GM12878 (cell line): Measurements from ENCODE around the gene SFXN5. TPM values are rescaled to one million over a fixed set of nuclear protein-coding genes. Genes with fewer than 3 reads are reported as not detected.

ENCODE experiments used
- ATAC-seq: fragments of 200-7000 bp; cut with Tn5 transposase; 3 replicates; pipeline ENCODE4 v1.9.1; 2020; ENCODE audit warnings: mild to moderate bottlenecking, moderate library complexity
- BruUV-seq: library from RNA; stranded (reverse); fragments of 400-500 nt; replicated peaks from 2 replicates; lab custom pipeline; 2021; lab: Mats Ljungman, UMichigan
- CTCF ChIA-PET: fragments of 300-600 bp; sonication (Branson Sonifier 250); formaldehyde crosslinking; extraction: SDS; loops from one replicate; lab custom pipeline; 2021; ENCODE audit warnings: inconsistent platforms; lab: Yijun Ruan, JAX
- POLR2A ChIA-PET: fragments of 350-600 bp; formaldehyde crosslinking; extraction: SDS; loops from one replicate; lab custom pipeline; 2021; ENCODE audit warnings: inconsistent platforms; lab: Charles Lee
- RAD21 ChIA-PET: fragments of 300-600 bp; sonication (Branson Sonifier 250); formaldehyde crosslinking; loops from one replicate; lab custom pipeline; 2023; ENCODE audit warnings: antibody characterized with exemption; ENCODE audit not compliant: unreplicated experiment; lab: Charles Lee
- SMC1A ChIA-PET: fragments of 300-600 bp; sonication (Branson Sonifier 250); formaldehyde crosslinking; loops from one replicate; lab custom pipeline; 2023; ENCODE audit not compliant: unreplicated experiment, uncharacterized antibody; lab: Charles Lee
- DNase-seq: peaks from one replicate; pipeline ENCODE4 v3.0.0-alpha.2; 2011; ENCODE audit warnings: low read depth, low spot score
- FAIRE-seq: peaks from 3 replicates; lab custom pipeline; 2011; peaks lifted over from hg19 to GRCh38; lab: Jason Lieb, UNC
- H2AFZ ChIP-seq: 2 replicates; pipeline ENCODE4 v1.6.0; 2011; ENCODE audit warnings: low read depth, low read length, control low read depth; ENCODE audit not compliant: control insufficient read depth
- H3K27ac ChIP-seq: 2 replicates; pipeline ENCODE4 v1.5.1; 2011; ENCODE audit warnings: control low read depth; ENCODE audit not compliant: control insufficient read depth, insufficient read depth
- H3K27me3 ChIP-seq, 2 experiments: replicated peaks in 1 of 2; 2 replicates each; pipeline versions ENCODE4 v1.6.0 to v1.6.1; 2011; ENCODE audit warnings: low read length in 1 of 2; ENCODE audit not compliant: control insufficient read depth in 2 of 2, insufficient read depth in 2 of 2
- H3K36me3 ChIP-seq, 2 experiments: 2 replicates each; pipeline ENCODE4 v1.5.1; 2011; ENCODE audit warnings: low read length in 1 of 2; ENCODE audit not compliant: control insufficient read depth in 2 of 2, insufficient read depth in 2 of 2
- H3K4me1 ChIP-seq: 2 replicates; pipeline ENCODE4 v1.6.1; 2011; ENCODE audit warnings: mild to moderate bottlenecking, low read length, moderate library complexity, mixed read lengths; ENCODE audit not compliant: control insufficient read depth, insufficient read depth
- H3K4me2 ChIP-seq: 2 replicates; pipeline ENCODE4 v1.6.0; 2011; ENCODE audit warnings: control low read depth; ENCODE audit not compliant: control insufficient read depth, insufficient read depth
- H3K4me3 ChIP-seq: fragments of 200-600 bp; sonication (generic); 2 replicates; pipeline ENCODE4 v1.5.1; 2016
- H3K79me2 ChIP-seq: 2 replicates; pipeline ENCODE4 v1.6.0; 2011; ENCODE audit warnings: low read length; ENCODE audit not compliant: control insufficient read depth, insufficient read depth
- H3K9ac ChIP-seq: 2 replicates; pipeline ENCODE4 v1.8.0; 2011; ENCODE audit warnings: low read length, control low read depth, mixed read lengths; ENCODE audit not compliant: control insufficient read depth, insufficient read depth
- H3K9me3 ChIP-seq: replicated peaks from 3 replicates; pipeline ENCODE4 v1.5.1; 2011; ENCODE audit warnings: mild to moderate bottlenecking, low read length; ENCODE audit not compliant: control insufficient read depth, insufficient read depth
- H4K20me1 ChIP-seq: 2 replicates; pipeline ENCODE4 v1.6.0; 2011; ENCODE audit not compliant: control insufficient read depth, insufficient read depth
- BACH1 ChIP-seq: fragments of 450-650 bp; IDR thresholded peaks from 2 replicates; pipeline ENCODE4 v1.6.1; 2017; ENCODE audit warnings: mild to moderate bottlenecking, borderline replicate concordance
- CEBPZ ChIP-seq: fragments of 150-350 bp; IDR thresholded peaks from 2 replicates; pipeline ENCODE4 v1.6.1; 2016; ENCODE audit warnings: low read depth, low read length
- IRF5 ChIP-seq: fragments of 450-650 bp; IDR thresholded peaks from 2 replicates; pipeline ENCODE4 v1.6.1; 2017; ENCODE audit warnings: borderline replicate concordance
- MLLT1 ChIP-seq: fragments of 450-650 bp; IDR thresholded peaks from 2 replicates; pipeline ENCODE4 v1.6.1; 2016; ENCODE audit warnings: mild to moderate bottlenecking
- PAX8 ChIP-seq: fragments of 450-650 bp; IDR thresholded peaks from 2 replicates; pipeline ENCODE4 v1.6.1; 2017; ENCODE audit warnings: mild to moderate bottlenecking, moderate library complexity
- RFX5 ChIP-seq: IDR thresholded peaks from 2 replicates; pipeline ENCODE4 v1.6.1; 2011; ENCODE audit warnings: low read depth, low read length, improper control_type of control experiment
- TCF12 ChIP-seq: IDR thresholded peaks from 2 replicates; pipeline ENCODE4 v1.6.1; 2011; ENCODE audit warnings: low read depth, mild to moderate bottlenecking, low read length
- ZBTB4 ChIP-seq: fragments of 450-650 bp; formaldehyde crosslinking; IDR thresholded peaks from 2 replicates; pipeline ENCODE4 v1.4.0; 2022; ENCODE audit warnings: mild to moderate bottlenecking, moderate library complexity
- ZNF592 ChIP-seq: fragments of 450-650 bp; IDR thresholded peaks from 2 replicates; pipeline ENCODE4 v1.6.1; 2017; ENCODE audit warnings: mild to moderate bottlenecking, moderate library complexity
- WGBS: methylation state at CpG from one replicate; pipeline ENCODE4 v1.1.6; 2016; ENCODE audit warnings: low lambda C conversion rate; ENCODE audit not compliant: insufficient replicate concordance, insufficient coverage; ENCODE audit errors: missing lambda C conversion rate; 5-methylcytosine and 5-hydroxymethylcytosine counted together
- in situ Hi-C: fragments of 300-500 bp; cut with MboI; formaldehyde crosslinking; loops from 9 replicates; pipeline ENCODE4 v1.14.3; 2018; ENCODE audit warnings: mixed read lengths
- intact Hi-C: fragments of 100-400 bp; cut with micrococcal nuclease; formaldehyde crosslinking; loops from one replicate; pipeline ENCODE4 v1.14.2; 2022; ENCODE audit not compliant: unreplicated experiment
- polyA plus RNA-seq, 11 experiments: library from polyadenylated mRNA; depleted of rRNA in 4 of 11; unstranded in 6 of 11; stranded (reverse) in 5 of 11; fragments of >200 nt; fragmentation: Nextera tagmentation in 4 of 11; fragmentation: Illumina TruSeq in 1 of 11; extraction: Ambion mirVana in 4 of 11; extraction: Trizol in 1 of 11; gene quantifications; 1 replicate in 1 of 11; 2 replicates in 10 of 11; pipeline versions ENCODE4 v1.2.1 to v1.2.3, GENCODE V29; 2011 to 2016; ENCODE audit warnings: inconsistent platforms in 2 of 11, missing spikeins in 2 of 11, low read depth in 1 of 11
- total RNA-seq, 4 experiments: library from RNA; depleted of rRNA in 3 of 4; stranded (reverse); fragments of >200 nt in 3 of 4; fragmentation: Illumina TruSeq in 1 of 4; extraction: Trizol in 1 of 4; gene quantifications; 2 replicates each; pipeline versions ENCODE4 v1.2.1 to v1.2.3, GENCODE V29; 2013 to 2021

Gene SFXN5
- total and polyA plus RNA-seq, 10 of the 15 experiments (the other 5 are each of a cell fraction or from before 2014, with no cell fraction given), result 3.3 to 15.9 (median 11.2) TPM

GRCh38 chr2:73105511-73105971 is 34.0 kb upstream of the SFXN5 start:
- Histone ChIP-seq H3K27me3 (peaks cover 1 to 4% of the 10 kb centered on the region in 2 experiments; a peak in 3 of 4 replicates), H3K36me3 (no peaks in the 10 kb centered on the region), H2AFZ (no peak overlapping the region), H3K9me3 (no peaks in the 10 kb centered on the region), H3K4me2 (no peak overlapping the region), H3K9ac (no peak overlapping the region), H3K79me2 (no peaks in the 10 kb centered on the region), H4K20me1 (no peaks in the 10 kb centered on the region), H3K4me1 (no peaks in the 10 kb centered on the region), H3K4me3 (no peak overlapping the region), H3K27ac (no peak overlapping the region)
- ChIA-PET CTCF (no interaction called here), SMC1A (no interaction called here), RAD21 (no interaction called here), POLR2A (no interaction called here)
- FAIRE-seq (no peak), DNase-seq (no peak), ATAC-seq (no peak)
- WGBS, result 22% methylated on average over 2 of the region's 2 CpGs
- in situ Hi-C loops, result no loop called here
- intact Hi-C loops, result no loop called here
- no TSS peak for BruUV-seq
- TF ChIP-seq RFX5, result no peak
- TF ChIP-seq IRF5, result no peak
- TF ChIP-seq MLLT1, result no peak
- no peak for TF ChIP-seq BACH1
- TF ChIP-seq PAX8, result no peak
- no peak for TF ChIP-seq ZBTB4 (CRISPR knock-in tag)
- no peak for TF ChIP-seq TCF12
- TF ChIP-seq ZNF592, result no peak
- TF ChIP-seq CEBPZ, result no peak
